HCT116 (cell line): ENCODE data around the gene KSR2. TPM values are rescaled to one million over a fixed set of nuclear protein-coding genes. Genes with fewer than 3 reads are reported as not detected.

Source experiments
- ATAC-seq: fragments of 200-7000 bp; cut with Tn5 transposase; 2 replicates; pipeline ENCODE4 v1.9.1; 2020; ENCODE audit warnings: mild to moderate bottlenecking, moderate library complexity
- BruUV-seq: library from RNA; stranded (reverse); fragments of 400-500 nt; replicated peaks from 2 replicates; lab custom pipeline; 2021; lab: Mats Ljungman, UMichigan
- CTCF ChIA-PET: fragments of 300-600 bp; sonication (Branson Sonifier 250); formaldehyde crosslinking; loops from one replicate; lab custom pipeline; 2021; ENCODE audit warnings: antibody characterized with exemption; lab: Charles Lee
- POLR2A ChIA-PET: fragments of 300-600, 350-600 bp; sonication (Branson Sonifier 250); formaldehyde crosslinking; loops from one replicate; lab custom pipeline; 2021; ENCODE audit warnings: antibody characterized with exemption; lab: Charles Lee
- RAD21 ChIA-PET, 2 experiments: fragments of 300-600 bp; sonication (Branson Sonifier 250); formaldehyde crosslinking; loops; one replicate each; lab custom pipeline; 2023; ENCODE audit warnings: low total read pairs in 2 of 2; ENCODE audit not compliant: uncharacterized antibody in 2 of 2, unreplicated experiment in 2 of 2, low non-redundant PET in 1 of 2; lab: Charles Lee
- DNase-seq: peaks from one replicate; pipeline ENCODE4 v3.0.0-alpha.2; 2010; ENCODE audit warnings: low read depth, low spot score
- H2AFZ ChIP-seq: fragments of 200-600 bp; shearing (Covaris generic), sonication (generic); 2 replicates; pipeline ENCODE4 v1.6.1; 2017; ENCODE audit warnings: low read depth, mixed run types, mixed read lengths, antibody characterized with exemption, low read length; ENCODE audit not compliant: poor library complexity, severe bottlenecking
- H3K27ac ChIP-seq: 2 replicates; pipeline ENCODE4 v1.5.1; 2012; ENCODE audit warnings: low read depth, low read length
- H3K27me3 ChIP-seq: fragments of 200-600 bp; sonication (generic); 2 replicates; pipeline ENCODE4 v1.6.1; 2016; ENCODE audit warnings: mixed run types, low read length, mixed read lengths; ENCODE audit not compliant: insufficient read depth
- H3K36me3 ChIP-seq, 2 experiments: fragments of 200-500 bp in 1 of 2; fragments of 200-600 bp in 1 of 2; sonication (Bioruptor generic) in 1 of 2; sonication (generic) in 1 of 2; 2 replicates each; pipeline versions ENCODE4 v1.5.1 to v1.6.1; 2014 to 2016; ENCODE audit warnings: low read length in 2 of 2, inconsistent platforms in 1 of 2, mixed read lengths in 1 of 2, mixed run types in 1 of 2; ENCODE audit not compliant: insufficient read depth in 2 of 2, control insufficient read depth in 1 of 2
- H3K4me1 ChIP-seq, 2 experiments: fragments of 200-600 bp in 1 of 2; sonication (generic) in 1 of 2; 2 replicates each; pipeline versions ENCODE4 v1.5.1 to v1.6.1; 2012 to 2017; ENCODE audit warnings: low read length in 2 of 2, inconsistent platforms in 1 of 2, mild to moderate bottlenecking in 1 of 2, mixed read lengths in 1 of 2, mixed run types in 1 of 2, moderate library complexity in 1 of 2; ENCODE audit not compliant: insufficient read depth in 2 of 2, control insufficient read depth in 1 of 2
- H3K4me2 ChIP-seq: fragments of 200-600 bp; sonication (generic); 2 replicates; pipeline ENCODE4 v1.6.1; 2017; ENCODE audit warnings: mixed run types, low read length, mixed read lengths
- H3K4me3 ChIP-seq, 2 experiments: fragments of 200-600 bp in 1 of 2; sonication (generic) in 1 of 2; replicated peaks in 1 of 2; 2 replicates each; pipeline ENCODE4 v1.5.1; 2011 to 2016; ENCODE audit warnings: low read length in 2 of 2, control low read depth in 1 of 2, low read depth in 1 of 2, mild to moderate bottlenecking in 1 of 2, mixed read lengths in 1 of 2, mixed run types in 1 of 2
- H3K79me2 ChIP-seq: fragments of 200-600 bp; sonication (generic); 2 replicates; pipeline ENCODE4 v1.6.1; 2017; ENCODE audit warnings: mild to moderate bottlenecking, mixed run types, low read length, moderate library complexity, mixed read lengths; ENCODE audit not compliant: insufficient read depth
- H3K9ac ChIP-seq: fragments of 200-600 bp; sonication (generic); 2 replicates; pipeline ENCODE4 v1.6.1; 2016; ENCODE audit warnings: low read length, mixed read lengths
- H3K9me2 ChIP-seq: fragments of 200-600 bp; sonication (generic), shearing (Covaris generic); 2 replicates; pipeline ENCODE4 v1.6.1; 2017; ENCODE audit warnings: mixed run types, mild to moderate bottlenecking, moderate library complexity; ENCODE audit not compliant: insufficient read depth
- H3K9me3 ChIP-seq, 2 experiments: fragments of 200-500 bp in 1 of 2; fragments of 200-600 bp in 1 of 2; sonication (Bioruptor generic) in 1 of 2; sonication (generic) in 1 of 2; 2 replicates each; pipeline ENCODE4 v1.6.1; 2014 to 2017; ENCODE audit warnings: low read length in 2 of 2, mixed read lengths in 2 of 2, inconsistent platforms in 1 of 2, low read depth in 1 of 2, mild to moderate bottlenecking in 1 of 2, mixed run types in 1 of 2, moderate library complexity in 1 of 2; ENCODE audit not compliant: control insufficient read depth in 1 of 2, insufficient read depth in 1 of 2
- H4K20me1 ChIP-seq: fragments of 200-600 bp; sonication (generic), shearing (Covaris generic); 2 replicates; pipeline ENCODE4 v1.6.1; 2017; ENCODE audit warnings: mixed run types, mild to moderate bottlenecking, moderate library complexity; ENCODE audit not compliant: insufficient read depth
- EGR1 ChIP-seq: IDR thresholded peaks from 2 replicates; pipeline ENCODE4 v1.6.1; 2012; ENCODE audit warnings: low read depth
- POLR2A ChIP-seq: IDR thresholded peaks from 2 replicates; pipeline ENCODE4 v1.7.0; 2011; ENCODE audit warnings: borderline replicate concordance; ENCODE audit not compliant: insufficient read depth, insufficient read length; ENCODE audit errors: extremely low read depth
- RAD21 ChIP-seq: IDR thresholded peaks from 2 replicates; pipeline ENCODE4 v1.6.1; 2012; ENCODE audit warnings: low read depth, mild to moderate bottlenecking
- ZFX ChIP-seq: fragments of 450-650 bp; IDR thresholded peaks from 2 replicates; pipeline ENCODE4 v1.6.1; 2017
- intact Hi-C: fragments of 100-400 bp; cut with micrococcal nuclease; formaldehyde crosslinking; loops from 2 replicates; pipeline ENCODE4 v1.10.0; 2022
- total RNA-seq: library from RNA; stranded (reverse); gene quantifications from one replicate; pipeline ENCODE4 v1.2.1, GENCODE V29; 2021; ENCODE audit not compliant: unreplicated experiment
- TF ChIP-seq, protein P1 (sequence below): IDR thresholded peaks from 2 replicates; pipeline ENCODE4 v1.6.1; 2012

The KSR2 gene
- total RNA-seq, 1 experiment from 2014 or later: 10.1 TPM

DNA sequence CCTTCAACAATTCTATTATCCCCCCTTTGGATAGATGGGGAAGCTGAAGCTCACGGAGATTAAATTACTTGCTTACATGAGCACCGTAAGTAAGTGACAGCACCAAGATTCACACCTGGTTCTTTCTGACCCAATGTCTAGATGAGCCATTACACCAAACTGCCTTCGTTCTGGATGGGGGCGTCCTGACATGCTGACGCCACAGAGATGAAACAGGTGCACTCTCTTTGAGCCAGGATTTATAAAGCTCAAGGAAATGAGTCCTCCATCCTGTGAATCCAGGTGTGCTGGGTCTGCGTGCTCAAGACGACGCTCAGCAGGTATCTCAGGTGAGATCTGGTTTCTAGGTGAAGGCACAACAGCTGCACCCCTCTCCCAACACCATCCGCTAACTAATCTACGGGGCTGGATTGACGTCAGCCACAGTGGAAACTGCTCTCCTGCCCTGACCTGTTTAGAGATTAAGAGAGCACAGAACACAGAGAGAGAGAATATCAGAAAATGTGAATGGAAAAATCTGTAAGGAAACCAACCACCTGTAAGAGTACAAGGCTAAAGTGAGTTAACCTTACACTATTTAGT lies 61.6 kb downstream of the KSR2 start:
- BruUV-seq: no TSS peak
- Histone ChIP-seq H3K4me3 (no peak overlapping the region), H3K4me2 (no peak overlapping the region), H3K9me3 (no peaks in the 10 kb centered on the region; a peak in 1 of 4 replicates), H3K9me2 (no peaks in the 10 kb centered on the region), H3K79me2 (no peaks in the 10 kb centered on the region), H3K27ac (no peak overlapping the region), H3K27me3 (no peaks in the 10 kb centered on the region), H3K4me1 (no peaks in the 10 kb centered on the region), H3K9ac (no peak overlapping the region), H2AFZ (no peak overlapping the region), H4K20me1 (no peaks in the 10 kb centered on the region), H3K36me3 (no peaks in the 10 kb centered on the region)
- CTCF ChIA-PET: no interaction called here
- no peak for ATAC-seq
- TF ChIP-seq RAD21: no peak
- POLR2A ChIA-PET: no interaction called here
- DNase-seq: no peak
- intact Hi-C loops: no loop called here
- RAD21 ChIA-PET: no interaction called here

DNA sequence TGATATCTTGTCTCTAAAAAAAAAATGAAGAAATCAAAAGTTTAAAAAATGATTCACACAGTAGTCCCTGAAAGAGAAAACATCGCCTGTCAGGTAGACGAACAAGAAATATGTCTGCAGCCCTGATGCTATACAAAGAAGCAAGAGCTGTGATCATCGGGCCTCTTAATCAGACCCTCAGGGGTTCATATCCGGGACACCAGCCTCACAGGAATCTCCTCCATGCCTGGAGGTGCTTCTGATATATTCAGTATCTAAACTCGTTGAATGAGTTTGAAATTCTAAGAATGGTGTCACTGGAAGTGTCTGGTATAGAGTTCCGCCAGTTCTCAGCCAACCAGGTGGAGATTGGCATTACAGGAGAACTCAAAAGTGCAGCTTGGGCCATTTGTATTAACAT lies 64.7 kb downstream of the KSR2 start:
- ATAC-seq (no peak), DNase-seq (no peak)
- Histone ChIP-seq H3K36me3 (no peaks in the 10 kb centered on the region; a peak in 1 of 4 replicates), H3K9ac (no peak overlapping the region), H3K4me2 (no peak overlapping the region), H4K20me1 (no peaks in the 10 kb centered on the region), H3K27ac (no peak overlapping the region), H3K27me3 (no peaks in the 10 kb centered on the region), H3K9me2 (no peaks in the 10 kb centered on the region), H2AFZ (no peak overlapping the region), H3K4me1 (peaks cover 0 to 10% of the 10 kb centered on the region in 2 experiments; a peak in 2 of 4 replicates), H3K79me2 (no peaks in the 10 kb centered on the region), H3K9me3 (peaks cover 0 to 6% of the 10 kb centered on the region in 2 experiments; a peak in 1 of 4 replicates), H3K4me3 (no peak overlapping the region)
- CTCF ChIA-PET: no interaction called here
- BruUV-seq: no TSS peak
- POLR2A ChIA-PET: interaction anchor here (0.5 kb wide), 1 partner anchor 86 kb away, joined by 4 read pairs; no protein-coding TSS in a partner anchor
- RAD21 ChIA-PET: no interaction called here
- intact Hi-C loops: no loop called here
- no peak for TF ChIP-seq EGR1
- TF ChIP-seq POLR2A: no peak
- TF ChIP-seq, protein P1, sequence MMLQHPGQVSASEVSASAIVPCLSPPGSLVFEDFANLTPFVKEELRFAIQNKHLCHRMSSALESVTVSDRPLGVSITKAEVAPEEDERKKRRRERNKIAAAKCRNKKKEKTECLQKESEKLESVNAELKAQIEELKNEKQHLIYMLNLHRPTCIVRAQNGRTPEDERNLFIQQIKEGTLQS: no peak
- no peak for TF ChIP-seq ZFX
